DMS 273 (cell line): ENCODE measurements around the gene BRD3.

Source experiments
- DNase-seq: peaks from one replicate; lab custom pipeline; 2025; ENCODE audit not compliant: unreplicated experiment; lab: John Stamatoyannopoulos, UW

Gene BRD3

DNA sequence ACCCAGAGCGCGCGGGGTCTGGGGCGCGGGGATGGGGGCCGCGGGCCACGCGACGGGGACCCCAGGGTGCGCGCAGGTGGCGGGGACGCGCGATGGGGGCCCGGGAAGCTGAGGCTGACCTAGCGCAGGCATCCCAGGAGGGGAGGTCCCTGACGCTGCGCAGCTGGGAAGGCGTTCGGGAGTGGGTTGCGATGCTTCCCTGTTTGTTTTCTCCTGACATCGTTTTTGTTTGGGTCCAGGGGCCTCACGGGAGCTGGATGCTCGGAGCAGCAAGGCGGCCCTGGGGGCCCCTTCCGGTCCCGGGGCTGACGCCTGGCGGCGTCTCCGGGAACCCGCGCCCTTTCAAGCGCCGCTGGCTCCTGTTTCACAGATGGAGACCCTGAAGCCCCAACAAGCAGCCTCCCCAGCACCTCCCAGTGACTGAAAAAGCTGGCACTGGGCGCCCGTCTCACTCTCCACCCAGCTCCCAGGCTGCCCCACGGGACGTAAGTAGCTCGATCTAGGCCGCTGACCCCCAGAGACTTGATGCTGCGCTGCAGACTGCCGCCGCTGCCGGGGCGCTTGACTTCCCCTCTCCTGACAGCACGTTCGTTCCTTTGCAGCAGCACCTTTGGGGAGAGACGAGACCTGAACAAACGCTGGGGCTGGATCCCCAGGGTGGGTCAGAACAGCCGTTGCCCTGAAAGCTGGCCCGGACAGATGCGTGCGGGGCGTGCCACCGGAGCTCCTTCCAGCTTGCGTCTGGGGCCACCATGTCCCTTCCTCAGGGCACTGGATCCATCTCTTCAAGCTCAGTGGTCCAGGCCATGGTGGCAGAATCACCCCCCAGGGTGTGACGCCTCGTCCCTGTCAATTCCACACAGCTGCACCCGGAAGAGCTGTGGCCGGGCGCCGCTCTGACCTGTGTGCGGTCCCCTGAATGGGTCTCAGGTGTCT lies 42.0 kb downstream of the BRD3 start:
- DNase-seq = peak; percentile 79

- DNase-seq = peak; percentile 98
Measured at GRCh38 chr9:134024828-134025605, 42.8 kb downstream of the BRD3 start, which contains the start of gene BRD3OS. BRD3OS (plus strand) TSS chr9:134025481; CDS start chr9:134026748, 1,267 bp downstream.

- no peak for DNase-seq
Measured at GRCh38 chr9:134024214-134024792, 43.5 kb downstream of the BRD3 start.

DNA sequence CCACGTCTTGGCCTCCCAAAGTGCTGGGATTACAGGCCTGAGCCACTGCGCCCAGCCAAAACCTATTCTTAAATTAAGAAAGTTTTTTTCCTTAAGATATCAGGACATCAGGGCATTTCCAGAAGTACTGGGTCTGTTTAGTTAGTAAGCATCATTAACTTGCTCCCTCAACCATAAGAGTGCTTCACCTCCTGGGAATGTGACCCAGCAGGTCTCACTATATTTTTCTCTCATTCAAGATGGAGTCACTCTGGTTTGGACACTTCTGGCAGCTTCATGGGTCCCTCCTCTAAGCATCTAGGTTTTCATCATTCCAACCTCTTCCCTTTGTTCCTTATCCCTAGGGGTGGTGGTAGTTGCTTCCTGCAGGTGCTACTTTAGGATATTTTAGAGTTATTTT lies 52.9 kb downstream of the BRD3 start:
- DNase-seq = no peak

GRCh38 chr9:134011401-134011800 lies 56.4 kb downstream of the BRD3 start:
- no peak for DNase-seq

GRCh38 chr9:134010310-134011173 lies 57.3 kb downstream of the BRD3 start:
- no peak for DNase-seq

DNA sequence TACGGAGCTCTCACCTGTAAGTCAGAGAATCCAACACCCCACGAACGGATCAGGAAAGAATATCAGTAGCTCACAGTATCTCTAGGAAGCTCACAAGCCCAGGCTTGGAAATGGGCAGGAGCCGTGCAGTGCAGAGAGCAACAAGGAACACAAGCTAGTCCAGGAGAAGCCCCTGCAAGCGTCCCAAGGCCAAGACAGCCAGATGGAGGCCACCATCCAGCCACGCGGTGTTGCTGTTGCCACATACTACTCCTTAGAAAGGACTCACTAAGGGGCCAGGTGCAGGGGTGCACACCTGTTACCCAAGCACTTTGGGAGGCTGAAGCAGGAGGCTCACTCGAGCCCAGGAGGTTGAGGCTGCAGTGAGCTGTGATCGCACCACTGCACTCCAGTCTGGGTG lies 60.3 kb downstream of the BRD3 start:
- DNase-seq = no peak

- peak; percentile 63 for DNase-seq
Measured at GRCh38 chr9:134007150-134007549, 60.7 kb downstream of the BRD3 start.

GRCh38 chr9:134005381-134005780 lies 62.4 kb downstream of the BRD3 start:
- no peak for DNase-seq

GRCh38 chr9:134004881-134005280 lies 62.9 kb downstream of the BRD3 start:
- no peak for DNase-seq

- DNase-seq = no peak
Measured at GRCh38 chr9:134004131-134004873, 63.5 kb downstream of the BRD3 start.

DNA sequence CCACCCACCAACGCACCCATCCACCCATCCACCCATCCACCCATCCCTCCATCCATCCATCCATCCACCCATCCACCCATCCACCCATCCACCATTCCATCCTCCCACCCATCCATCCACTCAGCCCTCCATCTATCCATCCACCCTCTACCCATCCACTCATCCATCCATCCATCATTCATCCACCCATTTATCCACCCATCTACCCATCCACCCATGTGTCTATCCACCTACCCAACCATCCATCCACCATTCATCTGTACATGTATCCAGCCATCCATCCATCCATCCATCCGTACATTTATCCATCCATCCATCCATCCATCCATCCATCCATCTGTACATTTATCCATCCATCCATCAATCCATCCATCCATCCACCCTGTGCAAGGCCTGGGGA lies 64.6 kb downstream of the BRD3 start:
- DNase-seq = no peak

- no peak for DNase-seq
Measured at GRCh38 chr9:134002796-134003195, 65.0 kb downstream of the BRD3 start.

- no peak for DNase-seq
Measured at GRCh38 chr9:133999851-134000265, 68.0 kb downstream of the BRD3 start.

DNA sequence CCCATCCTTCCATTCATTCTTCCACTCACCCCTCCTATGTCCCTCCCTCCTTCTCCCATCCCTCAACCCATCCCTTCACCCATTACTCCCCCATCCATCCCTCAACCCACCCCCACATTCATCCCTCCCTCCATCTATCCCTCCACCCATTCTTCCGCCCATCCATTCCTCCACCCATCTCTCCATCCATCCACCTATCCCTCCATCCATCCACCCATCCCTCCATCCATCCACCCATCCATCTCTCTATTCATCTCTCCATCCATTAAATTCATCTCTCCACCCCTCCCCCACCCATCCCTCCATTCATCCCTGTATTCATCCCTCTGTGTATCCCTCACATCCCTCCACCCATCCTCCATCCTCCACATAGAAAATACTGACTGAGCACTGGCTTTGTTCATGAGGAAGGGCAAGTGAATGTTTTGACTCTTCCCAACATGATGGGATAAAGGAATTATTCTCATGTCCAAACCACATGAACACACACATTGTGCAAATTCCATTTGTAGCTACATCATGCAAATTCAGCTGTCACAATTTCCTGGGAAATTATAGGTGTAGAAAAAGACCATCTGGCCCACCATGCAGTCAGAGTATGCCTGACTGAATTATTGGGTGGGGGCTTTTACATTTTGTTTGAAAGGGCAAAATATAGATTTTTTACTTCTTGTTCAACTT lies 68.8 kb downstream of the BRD3 start:
- DNase-seq = no peak

DNA sequence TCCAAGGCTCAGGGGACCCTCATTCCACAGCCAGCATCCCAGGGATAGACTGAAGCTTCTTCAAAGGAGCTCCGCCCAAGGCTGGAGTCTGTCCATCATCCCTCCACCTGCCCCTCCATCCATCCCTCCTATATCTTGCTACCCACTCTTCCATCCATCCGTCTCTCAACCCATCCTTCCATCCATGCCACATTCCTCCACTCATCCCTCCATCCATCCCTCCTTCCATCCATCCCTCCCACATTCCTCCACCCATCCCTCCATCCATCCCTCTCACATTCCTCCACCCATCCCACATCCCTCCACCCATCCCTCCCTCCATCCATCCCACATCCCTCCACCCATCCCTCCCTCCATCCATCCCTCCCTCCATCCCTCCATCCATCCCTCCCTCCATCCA lies 70.2 kb downstream of the BRD3 start:
- DNase-seq = no peak

DNA sequence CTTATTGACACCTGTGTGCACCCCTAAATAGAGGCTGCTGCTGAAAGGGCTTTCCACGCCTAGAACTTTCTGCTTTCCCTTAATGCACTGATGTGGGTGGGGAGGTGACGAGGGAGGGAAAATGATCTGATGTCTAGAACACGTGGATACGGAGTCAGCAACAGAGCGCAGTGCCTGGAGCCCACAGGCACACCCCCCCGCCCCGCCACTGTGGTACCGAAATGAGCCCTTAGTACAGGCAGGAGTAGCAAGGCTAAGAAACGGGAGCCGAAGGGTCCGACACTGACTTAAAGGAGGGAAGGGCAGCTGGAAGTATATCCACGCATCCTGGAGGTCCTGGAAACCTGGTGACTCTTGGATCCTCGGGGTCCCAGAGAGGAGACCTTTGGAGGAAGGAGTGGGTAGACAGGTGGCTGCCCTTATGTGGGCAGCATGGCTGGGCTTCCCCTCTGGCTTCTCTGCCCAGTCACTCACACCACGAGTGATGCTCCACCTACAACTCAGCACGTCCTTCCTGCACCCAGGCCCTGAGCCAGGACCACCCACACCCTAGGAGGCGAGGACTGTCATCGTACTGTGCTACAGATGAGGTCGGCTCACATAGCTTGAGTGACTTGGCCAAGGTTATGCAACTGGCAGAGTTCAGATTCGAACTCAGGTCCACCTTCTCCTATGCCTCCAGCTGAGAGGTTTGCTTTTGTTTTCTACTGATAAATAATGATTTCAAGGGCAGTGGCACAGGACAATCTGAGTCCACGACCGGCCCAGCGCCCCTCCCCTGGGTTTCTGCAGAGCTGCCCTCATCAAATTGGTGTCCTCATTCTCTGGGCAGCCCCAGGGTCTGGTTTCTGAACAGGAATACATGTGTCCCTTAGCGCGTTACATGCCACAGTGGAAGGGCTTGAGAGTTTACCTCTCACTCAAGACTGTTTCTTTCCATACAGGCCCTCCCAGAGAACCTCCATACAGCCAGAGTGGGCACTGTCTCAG lies 71.0 kb downstream of the BRD3 start:
- no peak for DNase-seq
